HG02970 (cell line): ENCODE measurements around the gene CACNA1I.

Experiments used
- ATAC-seq: cut with Tn5 transposase; IDR thresholded peaks from one replicate; pipeline ENCODE4 v1.9.1; 2021; ENCODE audit warnings: mild to moderate bottlenecking, moderate library complexity, moderate number of reproducible peaks; ENCODE audit not compliant: unreplicated experiment, low FRiP score

Gene CACNA1I

GRCh38 chr22:39567135-39567946 lies 3.2 kb upstream of the CACNA1I start:
- no peak for ATAC-seq

DNA sequence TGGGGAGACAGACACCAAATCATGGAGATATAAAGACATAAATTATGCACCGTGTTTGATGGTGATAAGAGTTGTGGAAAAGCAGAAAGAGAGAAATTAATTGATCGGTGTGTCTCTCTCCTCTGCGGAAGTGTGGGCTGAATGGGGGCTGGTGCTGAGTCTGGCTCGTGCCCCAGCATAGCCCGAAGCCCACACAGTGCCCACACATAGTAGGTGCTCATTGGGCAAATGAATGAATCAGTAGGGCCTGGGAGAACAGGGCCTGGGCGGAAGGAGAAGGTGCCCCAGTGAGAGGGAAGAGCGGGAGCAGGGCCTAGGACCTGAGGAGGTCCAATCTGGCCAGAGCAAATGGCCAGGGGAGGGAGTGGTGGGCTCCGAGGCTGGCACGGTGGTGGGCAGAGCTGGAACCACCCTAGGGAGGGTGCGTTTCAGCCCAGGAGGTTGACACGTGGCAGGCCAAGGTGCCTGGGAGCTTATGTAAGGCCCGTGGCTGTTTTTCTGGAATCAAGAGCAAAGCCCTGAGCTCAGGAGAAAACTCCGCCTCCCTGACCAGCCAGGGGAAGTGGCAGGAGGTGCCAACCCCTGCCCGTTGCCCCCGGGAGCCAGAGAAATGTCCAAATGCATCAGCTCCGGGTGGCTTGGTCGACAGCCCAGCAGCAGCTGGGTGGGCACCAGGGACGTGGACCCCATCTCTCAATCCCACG lies 2.1 kb upstream of the CACNA1I start:
- no peak for ATAC-seq

DNA sequence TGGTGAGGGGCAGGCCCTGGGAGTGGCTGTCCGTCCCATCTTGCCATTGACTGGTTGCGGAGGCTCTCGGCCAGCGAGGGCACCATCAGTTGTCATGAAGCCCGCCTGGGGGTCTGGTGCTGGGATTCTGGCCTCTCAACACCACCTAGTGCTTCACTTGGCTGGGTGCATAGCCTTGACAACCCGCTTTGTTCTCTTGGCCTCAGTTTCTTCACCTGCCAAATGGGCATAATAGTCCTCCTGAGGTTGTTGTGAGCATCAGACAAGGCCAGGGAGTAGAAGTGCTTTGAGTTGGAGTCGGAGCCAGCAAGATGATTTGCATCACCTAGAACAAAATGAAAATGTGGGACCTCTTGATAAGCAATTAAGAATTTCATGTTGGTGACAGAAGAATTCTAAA lies 1.5 kb upstream of the CACNA1I start:
- no peak for ATAC-seq

GRCh38 chr22:39570226-39570625 lies 327 bp upstream of the CACNA1I start:
- no peak for ATAC-seq

- ATAC-seq, result no peak
These were observed 985 bp downstream of the CACNA1I start for GRCh38 chr22:39571538-39571937.

DNA sequence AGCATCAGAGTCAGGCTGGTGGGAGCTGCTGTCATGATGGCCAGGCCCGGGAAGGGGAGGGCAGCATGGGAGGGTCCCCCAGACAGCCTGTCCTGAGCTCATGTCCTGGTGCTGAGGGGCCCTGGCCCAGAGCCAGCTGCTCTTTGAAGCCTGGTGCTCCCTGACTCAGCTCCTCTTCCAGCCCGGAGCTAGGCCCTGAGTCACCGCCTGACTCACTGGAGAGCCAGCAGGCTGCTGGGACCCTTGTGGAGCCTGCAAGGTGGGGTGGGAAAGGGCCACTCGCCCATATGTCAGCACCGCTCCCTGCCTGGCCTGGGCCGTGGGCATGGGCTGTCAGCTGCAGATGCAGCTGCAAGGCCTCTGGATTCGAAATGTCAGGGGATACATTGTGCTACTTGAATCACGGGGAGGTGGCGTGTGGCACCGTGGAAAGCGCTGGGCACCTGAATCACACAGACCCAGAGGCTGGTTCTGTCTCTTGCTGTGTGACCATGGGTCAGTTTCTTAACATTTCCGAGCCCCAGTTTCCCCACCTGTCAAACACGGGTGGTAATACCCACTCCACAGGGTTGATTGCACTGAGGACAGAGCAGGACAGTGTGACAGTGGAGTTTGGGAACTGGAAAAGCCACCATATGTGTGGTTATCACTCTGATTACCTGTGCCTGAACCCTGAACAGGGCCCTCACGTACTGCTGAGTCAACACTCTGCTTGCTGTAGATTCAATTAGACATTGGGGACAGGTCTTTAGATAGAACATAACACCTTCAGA lies 4.4 kb downstream of the CACNA1I start:
- no peak for ATAC-seq

DNA sequence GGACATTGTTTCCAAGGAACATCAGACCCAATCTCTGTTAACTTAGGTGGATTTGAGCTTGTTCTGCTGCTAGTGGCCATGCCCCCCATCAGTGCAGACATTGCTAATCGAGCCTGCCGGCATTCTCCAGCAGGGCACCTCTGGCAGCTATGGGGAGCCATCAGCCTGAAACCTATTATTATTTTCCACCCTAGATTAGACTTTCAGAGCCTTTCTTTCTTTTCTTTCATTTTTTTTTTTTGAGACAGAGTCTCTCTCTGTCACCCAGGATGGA lies 4.9 kb downstream of the CACNA1I start:
- ATAC-seq, result no peak

GRCh38 chr22:39576027-39576426 lies 5.5 kb downstream of the CACNA1I start:
- no peak for ATAC-seq

- ATAC-seq, result no peak
These were observed 6.8 kb downstream of the CACNA1I start for GRCh38 chr22:39577366-39577765.

- no peak for ATAC-seq
These were observed 7.3 kb downstream of the CACNA1I start for GRCh38 chr22:39577900-39578299.

- ATAC-seq, result no peak
These were observed 9.5 kb downstream of the CACNA1I start for GRCh38 chr22:39580006-39580441.

- no peak for ATAC-seq
These were observed 10.2 kb downstream of the CACNA1I start for GRCh38 chr22:39580795-39581194.

DNA sequence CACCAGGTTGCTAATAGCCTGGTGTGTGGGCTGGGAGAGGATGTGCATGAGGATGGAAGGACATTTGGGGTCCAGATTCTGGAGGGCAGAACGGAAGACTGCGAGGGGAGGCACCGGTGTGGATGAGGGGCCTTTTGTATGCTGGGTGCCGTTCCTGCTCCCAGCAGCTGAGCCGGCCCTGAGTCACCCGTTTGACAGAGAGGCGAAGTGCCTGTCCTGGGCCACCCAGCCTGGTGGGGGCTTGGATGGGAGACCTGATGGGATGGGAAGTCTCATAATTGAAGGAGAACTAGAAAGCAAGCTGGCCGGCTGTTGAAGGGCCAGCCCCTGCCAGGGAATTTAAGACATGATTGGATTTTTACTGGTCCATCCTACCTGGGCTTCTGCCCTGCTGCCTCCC lies 10.8 kb downstream of the CACNA1I start:
- no peak for ATAC-seq

GRCh38 chr22:39583066-39583667 lies 12.6 kb downstream of the CACNA1I start:
- no peak for ATAC-seq

GRCh38 chr22:39589875-39590274 lies 19.3 kb downstream of the CACNA1I start:
- ATAC-seq, result no peak

DNA sequence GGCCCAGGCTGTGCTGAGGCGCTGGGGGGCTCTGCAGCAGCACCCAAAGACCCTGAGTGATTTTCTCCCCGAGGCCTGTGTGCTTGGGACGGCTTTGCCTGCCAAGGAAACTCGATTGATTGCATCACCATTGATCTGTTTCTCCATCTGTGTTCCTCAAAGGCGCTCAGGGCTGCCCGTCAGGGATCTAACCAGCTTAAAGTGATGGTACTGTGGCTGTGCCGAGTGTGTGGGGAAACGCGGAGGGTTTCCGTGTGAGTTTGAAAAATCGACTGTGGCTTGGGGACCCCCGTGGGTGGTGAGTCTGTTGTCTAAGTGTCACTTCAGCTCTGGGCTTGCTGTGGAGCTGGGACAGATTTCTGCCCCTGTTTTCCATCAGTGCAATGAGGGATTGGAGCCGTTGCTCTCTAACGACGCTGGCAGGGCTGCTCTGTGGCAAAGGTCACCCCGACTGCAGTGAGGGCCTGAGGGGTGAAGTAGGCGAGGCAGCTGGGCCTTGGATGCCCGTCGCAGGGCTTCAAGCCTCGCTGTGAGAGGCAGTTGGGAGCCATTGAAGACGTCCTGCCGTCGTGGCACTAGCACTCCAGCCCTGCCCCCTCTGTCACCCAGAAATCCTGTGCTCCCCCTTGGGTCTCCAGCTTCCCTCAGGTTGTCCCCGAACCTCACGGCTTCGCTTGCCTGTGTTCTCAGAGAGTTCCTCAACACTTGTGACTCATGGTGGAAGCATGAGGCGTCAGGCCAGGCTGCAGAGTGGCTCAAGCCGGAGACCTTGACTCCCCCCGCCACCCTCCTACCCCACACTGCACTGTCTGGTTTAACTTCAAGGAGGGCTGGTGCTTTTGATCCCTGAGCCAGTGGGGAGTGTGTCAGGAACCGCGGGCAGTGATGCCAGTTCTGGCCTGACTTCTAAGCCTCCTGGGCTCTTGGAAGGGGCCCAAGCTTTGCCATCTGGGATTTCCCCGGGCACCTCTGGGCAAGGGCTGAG lies 21.8 kb downstream of the CACNA1I start:
- no peak for ATAC-seq

GRCh38 chr22:39593066-39593930 lies 22.7 kb downstream of the CACNA1I start:
- no peak for ATAC-seq

DNA sequence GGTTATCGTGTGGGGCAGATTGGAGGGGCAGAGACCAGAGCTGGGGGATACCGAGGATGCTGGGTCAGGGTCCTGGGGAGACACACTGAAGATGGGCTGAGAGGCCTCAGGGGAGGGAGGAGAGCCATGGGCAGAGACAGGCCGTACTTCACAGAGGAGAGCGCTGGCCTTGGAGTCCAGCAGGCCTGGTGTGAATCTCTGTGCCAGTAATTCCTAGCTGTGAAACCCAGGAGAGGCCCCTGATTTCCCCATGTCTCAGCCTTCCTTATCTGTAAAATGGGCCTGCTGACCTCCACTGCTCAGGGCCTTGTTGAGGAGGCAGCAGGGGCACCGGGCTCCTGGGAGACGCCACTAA lies 23.4 kb downstream of the CACNA1I start:
- ATAC-seq, result no peak

DNA sequence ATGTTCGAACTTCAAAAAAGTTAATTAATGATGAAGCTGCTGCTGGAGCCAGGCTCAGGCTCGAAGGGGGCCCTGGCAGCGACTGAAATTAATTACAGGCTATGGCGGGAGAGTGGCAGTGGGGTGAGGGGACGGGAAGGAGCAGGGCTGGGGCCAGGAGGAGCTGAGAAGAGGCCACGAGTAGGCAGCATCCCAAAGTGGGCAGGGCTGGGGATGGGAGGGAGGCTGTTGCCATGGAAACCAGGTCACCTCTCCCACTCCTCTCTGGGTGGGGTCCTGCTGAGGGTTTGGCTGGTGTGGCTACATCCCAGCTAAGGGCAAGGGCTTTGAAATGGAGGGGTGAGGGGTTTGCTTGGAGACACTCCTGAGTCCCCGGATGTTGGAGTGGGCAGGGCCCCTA lies 23.9 kb downstream of the CACNA1I start:
- no peak for ATAC-seq
